Endodermal cell (in vitro differentiated cells): ENCODE measurements around the gene GRB10. TPM values are rescaled to one million over a fixed set of nuclear protein-coding genes. Genes with fewer than 3 reads are reported as not detected.

Experiments
- DNase-seq: peaks from one replicate; pipeline ENCODE4 v3.0.0-alpha.2; 2017
- H3K27ac ChIP-seq: 2 replicates; pipeline ENCODE4 v1.5.1; 2013; ENCODE audit warnings: mild to moderate bottlenecking, low read depth, low read length, moderate library complexity
- H3K27me3 ChIP-seq: 2 replicates; pipeline ENCODE4 v1.6.1; 2013; ENCODE audit warnings: mild to moderate bottlenecking, low read length, moderate library complexity; ENCODE audit not compliant: insufficient read depth, control insufficient read depth, poor library complexity, severe bottlenecking
- H3K36me3 ChIP-seq: 2 replicates; pipeline ENCODE4 v1.7.0; 2013; ENCODE audit warnings: mild to moderate bottlenecking, low read length, moderate library complexity; ENCODE audit not compliant: control insufficient read depth, insufficient read depth
- H3K4me1 ChIP-seq: one replicate; pipeline ENCODE4 v1.7.0; 2013; ENCODE audit warnings: low read length; ENCODE audit not compliant: control insufficient read depth, insufficient read depth
- H3K4me3 ChIP-seq: 2 replicates; pipeline ENCODE4 v1.5.1; 2013; ENCODE audit warnings: mild to moderate bottlenecking, low read length, moderate library complexity
- H3K9ac ChIP-seq: 2 replicates; pipeline ENCODE4 v1.6.1; 2013; ENCODE audit warnings: mild to moderate bottlenecking, low read length, moderate library complexity; ENCODE audit not compliant: poor library complexity, severe bottlenecking; ENCODE audit errors: extremely low read depth
- H3K9me3 ChIP-seq: 2 replicates; pipeline ENCODE4 v1.6.1; 2013; ENCODE audit warnings: mild to moderate bottlenecking, low read length, moderate library complexity; ENCODE audit not compliant: control insufficient read depth
- H3K27ac Mint-ChIP-seq: 2 replicates; pipeline ENCODE4 v1.8.0; 2020; ENCODE audit warnings: mixed read lengths
- H3K27me3 Mint-ChIP-seq: 2 replicates; pipeline ENCODE4 v1.8.0; 2021; ENCODE audit warnings: mild to moderate bottlenecking, mixed read lengths; ENCODE audit not compliant: insufficient read depth
- H3K36me3 Mint-ChIP-seq: 2 replicates; pipeline ENCODE4 v1.8.0; 2020; ENCODE audit warnings: low read depth, mixed read lengths
- H3K4me1 Mint-ChIP-seq: 2 replicates; pipeline ENCODE4 v1.8.0; 2020; ENCODE audit warnings: mixed read lengths
- H3K4me3 Mint-ChIP-seq: 2 replicates; pipeline ENCODE4 v1.8.0; 2020; ENCODE audit warnings: mild to moderate bottlenecking, moderate library complexity, mixed read lengths
- H3K9me3 Mint-ChIP-seq: 2 replicates; pipeline ENCODE4 v1.8.0; 2020; ENCODE audit warnings: mild to moderate bottlenecking, mixed read lengths
- WGBS, 2 experiments: methylation state at CpG; one replicate each; pipeline versions ENCODE4 v1.1.5 to v1.1.7; 2013; ENCODE audit warnings: missing lambda C conversion rate in 2 of 2, mixed read lengths in 1 of 2; ENCODE audit not compliant: insufficient coverage in 1 of 2, insufficient read length in 1 of 2; 5-methylcytosine and 5-hydroxymethylcytosine counted together
- total RNA-seq, 2 donors: library from RNA; stranded (reverse); fragmentation: NEBNext Ultra II Directional in 1 of 2; extraction: Animal tissue kit (Norgen Biotek cat#: 25700) in 1 of 2; gene quantifications; 2 replicates in 1 of 2; 3 replicates in 1 of 2; pipeline ENCODE4 v1.2.1, GENCODE V29; 2021
- TF ChIP-seq, protein P1 (sequence below): fragments of 200-600 bp; sonication (generic); conservative IDR thresholded peaks from 2 replicates; pipeline ENCODE4 v1.5.0; 2021; ENCODE audit warnings: antibody characterized with exemption, mild to moderate bottlenecking

Gene GRB10
- total RNA-seq, 2 donors from 2014 or later: 71.9 to 97.5 TPM

DNA sequence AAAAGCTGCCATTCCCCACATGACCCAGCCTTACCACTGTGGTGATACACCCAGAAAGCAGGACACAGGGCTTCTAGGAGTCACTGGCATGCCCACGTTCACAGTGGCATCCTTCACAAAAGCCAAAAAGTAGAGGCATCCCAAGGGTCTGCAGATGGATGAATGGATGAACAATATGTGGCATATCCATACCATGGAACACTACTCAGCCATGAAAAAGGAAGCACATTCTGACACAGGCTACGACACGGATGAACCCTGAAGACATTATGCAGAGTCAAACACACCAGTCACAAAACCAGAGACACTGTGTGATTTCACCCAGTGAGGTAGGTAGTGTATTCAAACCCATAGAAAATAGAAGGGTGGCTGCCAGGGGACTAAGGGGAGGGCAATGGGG, 112.8 kb downstream of the GRB10 start:
- H3K36me3 Mint-ChIP-seq: peaks cover 74% of the 10 kb centered on the region
- H3K9me3 Mint-ChIP-seq: no peaks in the 10 kb centered on the region
- WGBS, 2 experiments: 32 to 100% methylated on average over 1 to 3 of the region's 3 CpGs

DNA sequence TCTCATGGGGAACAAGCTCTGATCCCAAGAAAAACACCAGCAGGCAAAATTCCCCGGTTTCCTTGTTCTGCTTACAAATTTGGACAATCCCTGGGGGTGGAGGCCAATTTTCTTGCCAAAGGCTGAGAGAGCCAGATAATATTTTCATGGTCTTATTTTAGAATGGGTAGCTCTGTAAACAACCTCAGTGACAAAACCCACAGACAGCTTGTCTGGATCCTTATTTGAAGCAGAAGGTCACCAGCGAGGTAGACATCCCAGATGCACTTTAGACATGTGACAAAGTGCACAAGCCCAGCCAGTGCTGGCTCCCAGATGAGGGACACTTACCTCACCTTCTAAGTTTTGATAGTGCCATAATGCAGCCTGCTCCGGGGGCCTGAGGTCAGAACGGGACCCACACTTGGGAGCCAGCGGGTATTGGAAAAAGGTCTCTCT, 114.9 kb downstream of the GRB10 start:
- DNase-seq: no peak
- peaks cover 66% of the 10 kb centered on the region for H3K36me3 Mint-ChIP-seq
- WGBS, 2 experiments: 94 to 98% methylated on average over 4 to 5 of the region's 5 CpGs
- H3K9ac ChIP-seq: no peak overlapping the region
- H3K27me3 ChIP-seq: no peaks in the 10 kb centered on the region
- H3K4me1 Mint-ChIP-seq: peaks cover 1% of the 10 kb centered on the region
- peak overlapping the region; percentile 79 for H3K27ac Mint-ChIP-seq
- peaks cover 76% of the 10 kb centered on the region for H3K36me3 ChIP-seq
- TF ChIP-seq, protein P1, sequence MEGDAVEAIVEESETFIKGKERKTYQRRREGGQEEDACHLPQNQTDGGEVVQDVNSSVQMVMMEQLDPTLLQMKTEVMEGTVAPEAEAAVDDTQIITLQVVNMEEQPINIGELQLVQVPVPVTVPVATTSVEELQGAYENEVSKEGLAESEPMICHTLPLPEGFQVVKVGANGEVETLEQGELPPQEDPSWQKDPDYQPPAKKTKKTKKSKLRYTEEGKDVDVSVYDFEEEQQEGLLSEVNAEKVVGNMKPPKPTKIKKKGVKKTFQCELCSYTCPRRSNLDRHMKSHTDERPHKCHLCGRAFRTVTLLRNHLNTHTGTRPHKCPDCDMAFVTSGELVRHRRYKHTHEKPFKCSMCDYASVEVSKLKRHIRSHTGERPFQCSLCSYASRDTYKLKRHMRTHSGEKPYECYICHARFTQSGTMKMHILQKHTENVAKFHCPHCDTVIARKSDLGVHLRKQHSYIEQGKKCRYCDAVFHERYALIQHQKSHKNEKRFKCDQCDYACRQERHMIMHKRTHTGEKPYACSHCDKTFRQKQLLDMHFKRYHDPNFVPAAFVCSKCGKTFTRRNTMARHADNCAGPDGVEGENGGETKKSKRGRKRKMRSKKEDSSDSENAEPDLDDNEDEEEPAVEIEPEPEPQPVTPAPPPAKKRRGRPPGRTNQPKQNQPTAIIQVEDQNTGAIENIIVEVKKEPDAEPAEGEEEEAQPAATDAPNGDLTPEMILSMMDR: no peak
- H3K4me3 Mint-ChIP-seq: no peak overlapping the region
- H3K27ac ChIP-seq: no peak overlapping the region
- no peaks in the 10 kb centered on the region for H3K27me3 Mint-ChIP-seq
- no peaks in the 10 kb centered on the region for H3K9me3 Mint-ChIP-seq
- H3K4me3 ChIP-seq: no peak overlapping the region
- H3K9me3 ChIP-seq: no peaks in the 10 kb centered on the region
- no peaks in the 10 kb centered on the region for H3K4me1 ChIP-seq

More for the DNA sequence above, 112.8 kb downstream of the GRB10 start:
- Mint-ChIP-seq H3K4me3 (no peak overlapping the region), H3K4me1 (peaks cover 1% of the 10 kb centered on the region), H3K27me3 (no peaks in the 10 kb centered on the region), H3K27ac (no peak overlapping the region)
- Histone ChIP-seq H3K27ac (no peak overlapping the region), H3K27me3 (no peaks in the 10 kb centered on the region), H3K4me1 (no peaks in the 10 kb centered on the region), H3K9ac (no peak overlapping the region), H3K9me3 (no peaks in the 10 kb centered on the region), H3K36me3 (peaks cover 77% of the 10 kb centered on the region), H3K4me3 (no peak overlapping the region)
- TF ChIP-seq, protein P1: no peak
- no peak for DNase-seq

- TF ChIP-seq, protein P1: no peak
- H3K27ac Mint-ChIP-seq: peak overlapping the region; percentile 79
- Histone ChIP-seq H3K27ac (no peak overlapping the region), H3K9ac (no peak overlapping the region), H3K27me3 (no peaks in the 10 kb centered on the region), H3K4me1 (no peaks in the 10 kb centered on the region), H3K9me3 (no peaks in the 10 kb centered on the region), H3K4me3 (no peak overlapping the region), H3K36me3 (peaks cover 79% of the 10 kb centered on the region)
- H3K36me3 Mint-ChIP-seq: peaks cover 68% of the 10 kb centered on the region
- DNase-seq: no peak
- 89 to 100% methylated on average over 2 to 4 of the region's 4 CpGs for WGBS, 2 experiments
- no peaks in the 10 kb centered on the region for H3K9me3 Mint-ChIP-seq
- H3K27me3 Mint-ChIP-seq: no peaks in the 10 kb centered on the region
- H3K4me3 Mint-ChIP-seq: no peak overlapping the region
- peaks cover 1% of the 10 kb centered on the region for H3K4me1 Mint-ChIP-seq
Measured at GRCh38 chr7:50667338-50667737, 115.4 kb downstream of the GRB10 start.
